A204.1 (cell line): ENCODE data around the gene CRIP3.

Experiments used
- FAIRE-seq: peaks from 2 replicates; lab custom pipeline; 2012; peaks lifted over from hg19 to GRCh38; lab: Jason Lieb, UNC

CRIP3 gene

DNA sequence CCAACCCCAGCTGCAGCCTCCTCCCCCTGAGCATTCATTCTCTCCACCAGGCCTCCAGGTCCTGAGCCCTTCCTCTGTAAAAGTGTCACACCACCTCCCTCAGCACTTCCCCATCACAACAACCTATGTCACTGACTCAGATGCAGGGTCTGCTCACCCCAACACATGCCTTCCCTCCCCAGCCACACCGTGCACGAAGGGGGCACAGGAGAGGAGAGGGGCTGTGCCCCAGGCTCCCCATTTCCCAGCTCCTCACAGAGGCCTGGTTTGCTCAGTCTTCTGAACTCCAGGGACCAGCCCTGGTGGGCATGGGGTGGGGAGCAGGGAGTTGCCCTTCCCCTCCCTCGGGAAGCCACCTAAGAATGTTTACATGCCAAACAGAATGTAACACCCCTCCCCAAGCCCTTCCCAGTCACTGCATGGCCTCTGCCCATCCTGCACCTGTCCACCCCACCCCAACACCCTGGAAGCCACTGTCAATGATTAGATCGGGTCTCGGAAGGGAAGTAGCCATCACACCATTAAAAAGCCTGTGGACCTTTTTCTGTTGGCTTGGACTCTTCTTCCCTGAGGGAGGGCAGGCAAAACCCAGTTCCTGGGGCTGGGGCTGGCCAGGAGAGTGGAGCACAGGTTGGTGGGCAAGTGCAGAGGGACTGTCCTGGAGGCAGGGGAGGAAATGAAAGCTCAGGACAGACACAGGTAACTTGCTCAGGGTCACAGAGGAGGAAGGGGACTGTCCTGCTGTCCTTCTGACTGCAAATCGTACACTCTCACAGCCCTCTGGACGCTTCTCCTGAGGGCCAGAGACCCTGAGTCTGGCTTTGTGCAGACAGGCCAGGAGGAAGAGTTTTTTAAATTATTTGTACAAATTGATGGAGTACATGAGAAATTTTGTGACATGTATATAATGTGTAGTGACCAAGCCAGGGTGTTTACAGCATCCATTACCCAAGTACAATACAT is 20.6 kb downstream of the CRIP3 start:
- FAIRE-seq, result no peak

- FAIRE-seq, result no peak
Measured at GRCh38 chr6:43286980-43287716, 21.5 kb downstream of the CRIP3 start.

- no peak for FAIRE-seq
Measured at GRCh38 chr6:43286456-43286979, 22.1 kb downstream of the CRIP3 start.

DNA sequence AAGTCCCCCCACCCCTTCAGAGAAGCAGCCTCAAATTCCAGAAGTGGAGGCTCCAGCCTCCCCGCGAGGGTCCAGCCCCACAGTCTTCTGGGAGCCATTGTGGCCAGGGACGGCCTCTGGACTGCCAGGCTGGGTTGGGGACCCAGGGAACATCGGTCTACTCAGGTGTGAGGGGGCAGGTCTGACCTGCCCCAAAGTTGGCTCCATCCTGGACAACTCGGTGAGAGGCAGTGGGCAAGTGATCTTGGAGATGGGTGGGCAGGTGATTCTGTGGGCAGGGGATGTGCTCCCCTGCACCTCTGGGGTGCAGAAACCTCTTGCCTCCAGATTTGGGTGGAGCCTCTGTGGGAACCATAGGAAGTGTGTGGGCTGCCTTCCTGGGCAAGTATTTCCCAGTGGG is 22.8 kb downstream of the CRIP3 start:
- no peak for FAIRE-seq

DNA sequence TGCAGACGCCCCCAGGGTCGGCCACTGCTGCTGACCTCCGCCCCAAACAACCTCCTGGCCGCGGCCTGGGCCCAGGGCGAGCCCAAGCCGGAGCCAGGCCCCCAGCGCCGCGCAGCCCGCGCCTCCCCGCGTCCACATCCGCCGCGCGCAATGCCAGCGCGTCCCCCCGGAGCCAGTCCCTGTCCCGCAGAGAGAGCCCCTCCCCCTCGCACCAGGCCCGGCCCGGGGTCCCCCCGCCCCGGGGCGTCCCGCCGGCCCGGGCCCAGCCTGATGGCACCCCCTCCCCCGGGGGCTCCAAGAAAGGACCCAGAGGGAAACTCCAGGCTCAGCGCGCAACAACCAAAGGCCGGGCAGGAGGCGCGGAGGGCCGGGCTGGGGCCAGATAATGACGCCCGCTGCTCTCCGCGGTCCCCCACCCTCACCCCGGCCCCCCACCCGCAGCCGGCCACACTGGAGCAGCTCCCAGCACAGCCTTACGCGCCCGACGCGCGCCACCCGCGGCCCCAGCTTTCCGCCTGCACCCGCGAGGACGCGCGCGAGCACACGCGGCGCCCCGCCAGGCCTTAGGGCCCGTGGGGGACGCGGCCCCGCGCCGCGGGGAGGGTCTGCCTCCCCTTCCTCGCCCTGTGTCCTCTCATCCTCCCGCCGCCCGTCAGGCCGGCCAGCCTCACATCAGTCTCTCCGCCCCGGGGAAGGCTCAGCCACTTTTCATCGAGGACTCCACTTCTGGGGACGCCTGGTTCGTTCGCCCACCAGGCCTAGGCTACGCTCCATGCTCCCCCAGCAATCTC is 23.4 kb downstream of the CRIP3 start:
- no peak for FAIRE-seq

DNA sequence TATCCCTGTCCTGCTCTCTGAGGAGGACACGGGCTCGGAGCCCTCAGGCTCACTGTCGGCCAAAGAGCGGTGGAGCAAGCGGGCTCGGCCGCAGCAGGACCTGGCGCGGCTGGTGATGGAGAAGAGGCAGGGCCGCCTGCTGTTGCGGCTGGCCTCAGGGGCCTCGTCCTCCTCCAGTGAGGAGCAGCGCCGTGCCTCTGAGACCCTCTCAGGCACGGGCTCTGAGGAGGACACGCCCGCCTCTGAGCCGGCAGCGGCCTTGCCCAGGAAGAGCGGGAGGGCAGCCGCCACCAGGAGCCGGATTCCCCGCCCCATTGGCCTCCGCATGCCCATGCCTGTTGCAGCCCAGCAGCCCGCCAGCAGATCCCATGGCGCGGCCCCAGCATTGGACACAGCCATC is 24.7 kb downstream of the CRIP3 start:
- FAIRE-seq, result no peak

- no peak for FAIRE-seq
Measured at GRCh38 chr6:43283514-43283901, 25.1 kb downstream of the CRIP3 start.

DNA sequence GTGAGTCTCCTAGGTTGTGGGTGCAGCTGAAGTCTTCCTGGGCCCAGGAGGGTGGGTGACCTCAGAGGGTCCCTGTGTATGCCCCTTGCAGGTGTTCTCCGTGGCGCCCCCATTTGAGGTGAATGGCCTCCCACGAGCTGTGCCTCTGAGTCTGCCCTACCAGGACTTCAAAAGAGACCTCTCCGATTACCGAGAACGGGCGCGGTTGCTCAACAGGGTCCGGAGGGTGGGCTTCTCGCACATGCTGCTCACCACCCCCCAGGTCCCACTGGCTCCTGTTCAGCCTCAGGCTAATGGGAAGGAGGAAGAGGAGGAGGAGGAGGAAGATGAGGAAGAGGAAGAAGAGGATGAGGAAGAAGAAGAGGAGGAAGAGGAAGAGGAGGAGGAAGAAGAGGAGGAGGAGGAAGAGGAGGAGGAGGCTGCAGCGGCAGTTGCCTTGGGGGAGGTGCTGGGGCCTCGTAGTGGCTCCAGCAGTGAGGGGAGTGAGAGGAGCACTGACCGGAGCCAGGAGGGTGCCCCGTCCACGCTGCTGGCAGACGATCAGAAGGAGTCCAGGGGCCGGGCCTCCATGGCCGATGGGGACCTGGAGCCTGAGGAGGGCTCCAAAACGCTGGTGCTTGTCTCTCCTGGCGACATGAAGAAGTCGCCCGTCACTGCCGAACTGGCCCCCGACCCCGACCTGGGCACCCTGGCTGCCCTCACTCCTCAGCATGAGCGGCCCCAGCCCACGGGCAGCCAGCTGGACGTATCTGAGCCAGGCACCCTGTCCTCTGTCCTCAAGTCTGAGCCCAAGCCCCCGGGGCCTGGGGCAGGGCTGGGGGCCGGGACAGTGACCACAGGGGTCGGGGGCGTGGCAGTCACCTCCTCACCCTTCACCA is 25.8 kb downstream of the CRIP3 start:
- no peak for FAIRE-seq

- FAIRE-seq, result no peak
Measured at GRCh38 chr6:43282060-43282459, 26.6 kb downstream of the CRIP3 start.

- FAIRE-seq, result no peak
Measured at GRCh38 chr6:43280234-43280633, 28.4 kb downstream of the CRIP3 start.

DNA sequence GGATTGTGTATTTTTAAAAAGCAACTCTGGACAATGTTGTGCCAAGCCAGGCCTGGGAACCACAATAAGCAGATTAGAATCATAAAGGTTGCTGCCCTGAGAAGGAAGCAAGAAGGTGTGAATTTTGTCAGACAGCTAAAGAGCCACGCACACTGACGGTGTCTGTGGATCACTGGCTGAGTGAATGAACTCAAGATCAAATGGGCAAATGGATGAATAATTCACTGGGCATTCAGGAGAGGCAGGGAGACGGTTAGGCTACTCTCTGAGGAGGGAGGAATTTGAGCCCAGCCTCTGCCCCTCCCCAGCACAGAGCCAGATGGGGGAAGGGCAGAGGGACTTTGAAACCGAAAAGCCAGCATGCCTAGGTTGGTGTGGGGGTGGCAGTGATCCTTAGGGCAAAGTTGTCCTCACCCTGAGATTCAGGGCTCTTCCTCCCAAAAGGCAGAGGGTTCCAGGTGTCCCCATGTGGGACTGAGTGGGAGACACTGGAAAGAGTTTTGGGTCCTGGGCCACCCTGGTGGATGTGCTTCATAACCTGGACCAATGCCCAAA is 30.0 kb downstream of the CRIP3 start:
- no peak for FAIRE-seq

DNA sequence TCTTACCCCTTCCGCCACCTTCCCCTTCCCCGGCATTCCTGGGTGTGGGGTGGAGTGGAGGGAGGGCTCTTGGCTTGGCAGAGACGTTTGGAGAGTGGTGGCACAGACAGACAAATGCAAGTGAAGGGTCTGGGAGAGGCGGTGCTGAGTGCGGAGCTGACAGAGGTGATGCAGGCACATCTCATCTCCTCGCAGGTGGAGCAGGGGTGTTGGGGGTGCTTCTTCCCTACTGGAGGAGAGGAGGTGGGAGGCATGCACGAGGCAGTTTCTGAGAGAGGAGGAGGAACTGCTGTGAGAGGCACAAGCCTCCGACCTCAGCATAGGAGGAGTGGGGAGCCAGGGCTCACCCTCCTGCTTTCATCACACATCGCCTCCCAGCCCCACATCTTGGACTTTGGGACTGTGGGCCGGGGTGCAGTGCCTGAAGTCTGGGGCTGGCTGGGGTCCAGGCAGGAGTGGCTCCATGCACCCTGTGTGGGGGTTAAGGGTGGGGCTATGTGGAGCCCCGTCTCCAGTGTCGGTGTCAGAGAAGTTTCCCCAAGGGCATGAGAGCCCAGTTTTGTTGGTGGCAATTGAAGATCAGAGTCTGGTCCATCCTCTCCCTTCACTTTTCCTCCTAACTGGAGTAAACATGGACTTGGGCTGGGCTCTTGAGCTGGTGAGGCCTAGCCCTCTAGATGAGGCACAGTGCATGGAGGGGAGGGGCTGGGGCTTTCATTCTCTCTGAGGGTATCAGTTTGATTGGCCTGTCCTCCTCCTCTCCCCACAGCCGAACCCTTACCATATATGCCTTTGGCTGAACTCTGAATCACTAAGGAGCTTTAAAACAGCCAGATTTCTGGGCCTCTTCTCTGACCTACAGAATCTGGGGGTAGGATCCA is 30.7 kb downstream of the CRIP3 start:
- FAIRE-seq, result no peak

GRCh38 chr6:43277306-43277642 is 31.4 kb downstream of the CRIP3 start:
- FAIRE-seq, result no peak

DNA sequence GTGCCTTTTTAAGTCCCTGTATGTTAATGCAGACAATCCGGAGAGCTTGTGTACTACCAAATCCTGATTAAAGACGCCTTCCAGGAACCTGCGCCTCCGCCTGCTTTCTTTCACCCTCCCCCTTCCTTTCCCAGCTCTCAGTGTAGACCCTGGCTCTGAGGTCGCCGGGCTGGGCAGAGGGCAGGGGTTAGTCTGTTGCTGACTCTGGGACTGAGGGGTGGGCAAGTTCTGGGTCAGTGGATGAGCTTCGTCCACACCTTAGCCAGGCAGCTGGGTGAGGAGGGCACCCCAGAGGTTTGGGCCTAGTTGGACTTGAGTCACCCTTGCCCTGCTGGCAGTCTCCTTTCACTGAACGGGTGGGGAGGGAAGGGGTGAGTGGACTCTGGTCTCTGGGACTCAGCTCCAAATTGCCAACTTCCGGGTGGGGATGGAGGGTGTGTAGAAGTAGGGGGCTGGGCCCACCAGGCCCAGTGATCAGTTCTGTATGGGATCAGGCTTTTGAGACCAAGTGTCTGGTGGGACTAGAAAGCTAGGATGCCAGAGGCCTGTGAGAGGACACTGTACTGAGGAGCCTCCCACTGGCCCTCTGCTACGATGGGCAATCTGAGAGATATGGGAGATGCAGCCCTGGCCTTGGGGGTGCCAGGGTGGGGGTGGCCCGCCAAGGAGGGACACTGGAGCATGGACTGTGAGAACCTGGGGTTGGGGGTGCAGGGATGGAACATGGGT is 31.9 kb downstream of the CRIP3 start:
- FAIRE-seq, result no peak

DNA sequence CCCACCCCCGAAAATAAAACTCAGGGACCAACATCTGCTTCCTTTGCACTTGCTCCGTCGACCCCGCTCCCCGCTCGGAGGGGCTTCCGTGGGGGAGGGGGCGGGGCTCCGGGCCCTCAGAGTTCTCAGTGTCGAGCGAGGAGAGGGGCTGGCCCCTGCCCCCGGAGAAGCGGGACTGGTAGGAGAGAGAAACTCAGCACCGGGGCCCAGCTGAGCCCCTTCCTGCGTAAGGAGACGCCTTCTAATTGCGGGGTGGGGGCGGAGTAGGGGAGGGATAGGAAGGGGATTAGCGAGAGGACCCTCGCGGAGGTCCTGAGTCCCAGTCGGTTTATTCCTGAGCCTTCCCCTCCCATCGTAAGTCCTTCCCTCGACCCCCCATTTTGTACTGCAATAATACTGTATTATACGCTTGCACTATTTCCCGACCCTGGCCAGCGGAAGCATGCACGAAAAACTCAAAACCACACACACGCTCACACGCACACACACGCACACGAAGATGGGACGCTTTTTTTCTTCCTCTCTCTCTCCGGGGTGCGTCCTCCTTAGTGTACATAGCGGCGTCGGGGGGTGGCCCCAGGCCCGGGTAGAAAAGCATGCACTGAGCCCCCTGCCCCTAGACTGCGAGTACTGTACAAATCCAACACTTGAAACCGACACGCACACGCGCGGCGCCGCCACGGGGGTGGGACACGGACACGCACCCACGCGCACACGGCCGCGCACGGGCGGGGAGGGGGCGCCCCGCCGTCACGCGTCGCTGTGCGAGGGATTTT is 32.6 kb downstream of the CRIP3 start:
- FAIRE-seq, result no peak

GRCh38 chr6:43274916-43275597 is 33.6 kb downstream of the CRIP3 start:
- no peak for FAIRE-seq

DNA sequence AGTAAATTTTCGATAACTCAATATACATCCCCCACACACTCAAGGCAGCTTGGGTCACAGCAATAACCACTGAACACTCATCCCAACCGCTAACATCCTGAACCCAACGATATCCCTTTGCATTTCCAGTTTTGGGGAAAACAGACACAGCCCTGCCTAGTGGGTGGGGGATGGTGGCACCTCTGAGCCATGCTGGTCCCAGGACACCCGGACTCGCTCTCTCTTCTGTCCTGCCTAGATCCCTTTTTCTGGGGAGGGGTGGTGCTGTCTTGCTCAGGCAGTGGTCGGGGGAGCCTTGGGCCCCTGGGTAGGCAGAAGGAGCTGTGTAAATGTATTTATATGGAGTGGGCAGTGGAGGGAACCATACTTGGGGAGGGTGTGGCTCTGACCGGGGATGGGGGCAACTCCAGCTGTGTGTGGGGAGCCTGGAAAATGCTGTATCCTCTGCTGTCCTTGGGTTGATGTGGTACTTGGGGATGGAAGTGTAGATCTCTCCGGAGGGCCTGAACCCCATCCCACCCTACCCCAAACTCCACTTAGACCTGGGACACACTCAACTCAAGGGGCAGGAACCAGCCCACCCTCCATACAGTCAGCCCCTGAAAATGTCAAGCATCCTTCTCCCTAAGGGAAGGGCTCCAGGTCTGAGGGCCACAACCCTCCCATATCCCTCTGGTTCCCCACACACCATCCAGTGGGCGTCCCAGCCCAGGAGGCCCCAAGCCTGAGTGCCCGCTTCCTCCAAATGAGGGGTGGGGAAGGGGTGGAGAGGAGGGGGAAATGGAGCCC is 34.3 kb downstream of the CRIP3 start:
- FAIRE-seq, result no peak
